Measurements from ENCODE around the gene ZBTB2. TPM values are rescaled to one million over a fixed set of nuclear protein-coding genes. Genes with fewer than 3 reads are reported as not detected.
"Not testable (repeated sequence)": the region's sequence is repeated elsewhere in the genome, so short reads cannot be mapped to it uniquely, and the experiment has no call there.

The ZBTB2 gene
- total and polyA plus RNA-seq, 5 donors from 2014 or later, result 18.0 to 31.9 (median 20.9) TPM

GRCh38 chr6:151352410-151353396, 38.7 kb downstream of the ZBTB2 start:
- Histone ChIP-seq H3K27ac (ENCODE audit: insufficient read depth, low read length, poor library complexity, severe bottlenecking) (no peak overlapping the region), H3K4me1 (ENCODE audit: control insufficient read depth, insufficient read depth, low read length, poor library complexity, severe bottlenecking) (no peaks in the 10 kb centered on the region), H3K36me3 (ENCODE audit: control insufficient read depth, insufficient read depth, low read length) (no peaks in the 10 kb centered on the region), H3K4me3 (ENCODE audit: low read depth, low read length) (no peak overlapping the region), H3K27me3 (ENCODE audit: control insufficient read depth, insufficient read depth, low read length) (no peaks in the 10 kb centered on the region), H3K9me3 (ENCODE audit: control insufficient read depth in 2 of 2, low read length in 2 of 2) (no peaks in the 10 kb centered on the region)
- ATAC-seq (ENCODE audit: low read depth in 2 of 2) (no peak), DNase-seq (no peak)
- Mint-ChIP-seq H3K4me1 (peaks cover 0 to 2% (median under 1%) of the 10 kb centered on the region in 4 donors), H3K27me3 (no peaks in the 10 kb centered on the region), H3K27ac (no peak overlapping the region), H3K4me3 (no peak overlapping the region), H3K9me3 (no peaks in the 10 kb centered on the region), H3K36me3 (peaks cover 9% of the 10 kb centered on the region)

GRCh38 chr6:151351731-151352130, 39.6 kb downstream of the ZBTB2 start:
- no peak overlapping the region for H3K27ac ChIP-seq (ENCODE audit: insufficient read depth, low read length, poor library complexity, severe bottlenecking)
- peaks cover 9% of the 10 kb centered on the region for H3K36me3 Mint-ChIP-seq
- no peaks in the 10 kb centered on the region for H3K9me3 ChIP-seq (ENCODE audit: control insufficient read depth in 2 of 2, low read length in 2 of 2)
- no peak for ATAC-seq (ENCODE audit: low read depth in 2 of 2)
- H3K4me1 ChIP-seq (ENCODE audit: control insufficient read depth, insufficient read depth, low read length, poor library complexity, severe bottlenecking), result no peaks in the 10 kb centered on the region
- H3K27me3 ChIP-seq (ENCODE audit: control insufficient read depth, insufficient read depth, low read length), result no peaks in the 10 kb centered on the region
- H3K4me3 ChIP-seq (ENCODE audit: low read depth, low read length), result no peak overlapping the region
- H3K27me3 Mint-ChIP-seq, result no peaks in the 10 kb centered on the region
- H3K9me3 Mint-ChIP-seq, result no peaks in the 10 kb centered on the region
- H3K27ac Mint-ChIP-seq, result no peak overlapping the region
- H3K4me1 Mint-ChIP-seq, result no peaks in the 10 kb centered on the region
- H3K4me3 Mint-ChIP-seq, result no peak overlapping the region
- no peak for DNase-seq
- no peaks in the 10 kb centered on the region for H3K36me3 ChIP-seq (ENCODE audit: control insufficient read depth, insufficient read depth, low read length)

- no peaks in the 10 kb centered on the region for H3K4me1 ChIP-seq (ENCODE audit: control insufficient read depth, insufficient read depth, low read length, poor library complexity, severe bottlenecking)
- Mint-ChIP-seq H3K36me3 (peaks cover 9% of the 10 kb centered on the region), H3K4me1 (no peaks in the 10 kb centered on the region), H3K4me3 (no peak overlapping the region), H3K9me3 (no peaks in the 10 kb centered on the region), H3K27me3 (peaks cover 2% of the 10 kb centered on the region), H3K27ac (no peak overlapping the region)
- DNase-seq (no peak), ATAC-seq (ENCODE audit: low read depth in 2 of 2) (no peak)
- H3K27me3 ChIP-seq (ENCODE audit: control insufficient read depth, insufficient read depth, low read length), result no peaks in the 10 kb centered on the region
- no peak overlapping the region for H3K27ac ChIP-seq (ENCODE audit: insufficient read depth, low read length, poor library complexity, severe bottlenecking)
- no peaks in the 10 kb centered on the region for H3K36me3 ChIP-seq (ENCODE audit: control insufficient read depth, insufficient read depth, low read length)
- no peaks in the 10 kb centered on the region for H3K9me3 ChIP-seq (ENCODE audit: control insufficient read depth in 2 of 2, low read length in 2 of 2)
- no peak overlapping the region for H3K4me3 ChIP-seq (ENCODE audit: low read depth, low read length)
Measured at GRCh38 chr6:151351146-151351700, 40.1 kb downstream of the ZBTB2 start.

- no peak overlapping the region for H3K4me3 Mint-ChIP-seq
- H3K4me1 Mint-ChIP-seq, result no peaks in the 10 kb centered on the region
- Histone ChIP-seq H3K9me3 (ENCODE audit: control insufficient read depth in 2 of 2, low read length in 2 of 2) (no peaks in the 10 kb centered on the region), H3K4me1 (ENCODE audit: control insufficient read depth, insufficient read depth, low read length, poor library complexity, severe bottlenecking) (no peaks in the 10 kb centered on the region), H3K27me3 (ENCODE audit: control insufficient read depth, insufficient read depth, low read length) (no peaks in the 10 kb centered on the region), H3K4me3 (ENCODE audit: low read depth, low read length) (no peak overlapping the region), H3K27ac (ENCODE audit: insufficient read depth, low read length, poor library complexity, severe bottlenecking) (no peak overlapping the region), H3K36me3 (ENCODE audit: control insufficient read depth, insufficient read depth, low read length) (no peaks in the 10 kb centered on the region)
- H3K9me3 Mint-ChIP-seq, result peaks cover 0 to 2% (median 0%) of the 10 kb centered on the region in 7 donors
- peaks cover 6% of the 10 kb centered on the region for H3K27me3 Mint-ChIP-seq
- peaks cover 9% of the 10 kb centered on the region for H3K36me3 Mint-ChIP-seq
- no peak for DNase-seq
- peak overlapping the region in 1 of 3 donors; percentile 52 for H3K27ac Mint-ChIP-seq
- no peak for ATAC-seq (ENCODE audit: low read depth in 2 of 2)
Measured at GRCh38 chr6:151350442-151351145, 40.8 kb downstream of the ZBTB2 start.

- peaks cover 0 to 2% (median 0%) of the 10 kb centered on the region in 7 donors for H3K9me3 Mint-ChIP-seq
- Histone ChIP-seq H3K27ac (ENCODE audit: insufficient read depth, low read length, poor library complexity, severe bottlenecking) (no peak overlapping the region), H3K9me3 (ENCODE audit: control insufficient read depth in 2 of 2, low read length in 2 of 2) (no peaks in the 10 kb centered on the region), H3K27me3 (ENCODE audit: control insufficient read depth, insufficient read depth, low read length) (no peaks in the 10 kb centered on the region), H3K36me3 (ENCODE audit: control insufficient read depth, insufficient read depth, low read length) (no peaks in the 10 kb centered on the region), H3K4me1 (ENCODE audit: control insufficient read depth, insufficient read depth, low read length, poor library complexity, severe bottlenecking) (no peaks in the 10 kb centered on the region), H3K4me3 (ENCODE audit: low read depth, low read length) (no peak overlapping the region)
- H3K4me3 Mint-ChIP-seq, result no peak overlapping the region
- peaks cover 6% of the 10 kb centered on the region for H3K27me3 Mint-ChIP-seq
- H3K4me1 Mint-ChIP-seq, result no peaks in the 10 kb centered on the region
- ATAC-seq (ENCODE audit: low read depth in 2 of 2) (no peak), DNase-seq (no peak)
- peaks cover 9% of the 10 kb centered on the region for H3K36me3 Mint-ChIP-seq
- H3K27ac Mint-ChIP-seq, result peak overlapping the region in 2 of 3 donors; percentile 52 to 62
Measured at GRCh38 chr6:151349651-151350270, 41.6 kb downstream of the ZBTB2 start.

- peak overlapping the region in 1 of 3 donors; percentile 33 for H3K27ac Mint-ChIP-seq
- ATAC-seq (ENCODE audit: low read depth in 2 of 2), result not testable (repeated sequence)
- peaks cover 17% of the 10 kb centered on the region for H3K27me3 Mint-ChIP-seq
Measured at GRCh38 chr6:151342750-151343149, 48.6 kb downstream of the ZBTB2 start.

GRCh38 chr6:151341476-151342195, 49.7 kb downstream of the ZBTB2 start:
- ATAC-seq (ENCODE audit: low read depth in 2 of 2) (no peak), DNase-seq (no peak)
- H3K27ac Mint-ChIP-seq, result no peak overlapping the region
- no peaks in the 10 kb centered on the region for H3K4me1 ChIP-seq (ENCODE audit: control insufficient read depth, insufficient read depth, low read length, poor library complexity, severe bottlenecking)
- H3K36me3 ChIP-seq (ENCODE audit: control insufficient read depth, insufficient read depth, low read length), result no peaks in the 10 kb centered on the region
- no peak overlapping the region for H3K27ac ChIP-seq (ENCODE audit: insufficient read depth, low read length, poor library complexity, severe bottlenecking)
- peaks cover 17% of the 10 kb centered on the region for H3K27me3 Mint-ChIP-seq
- no peak overlapping the region for H3K4me3 ChIP-seq (ENCODE audit: low read depth, low read length)
- H3K9me3 Mint-ChIP-seq, result peaks cover 0 to 2% (median 0%) of the 10 kb centered on the region in 7 donors
- H3K36me3 Mint-ChIP-seq, result no peaks in the 10 kb centered on the region
- peak overlapping the region in 1 of 4 donors; percentile 43 for H3K4me3 Mint-ChIP-seq
- no peaks in the 10 kb centered on the region for H3K4me1 Mint-ChIP-seq
- no peaks in the 10 kb centered on the region for H3K27me3 ChIP-seq (ENCODE audit: control insufficient read depth, insufficient read depth, low read length)
- no peaks in the 10 kb centered on the region for H3K9me3 ChIP-seq (ENCODE audit: control insufficient read depth in 2 of 2, low read length in 2 of 2)

More at GRCh38 chr6:151342750-151343149, 48.6 kb downstream of the ZBTB2 start:
- not testable (repeated sequence) for H3K36me3 Mint-ChIP-seq; H3K4me3 Mint-ChIP-seq; H3K36me3 ChIP-seq (ENCODE audit: control insufficient read depth, insufficient read depth, low read length); H3K4me1 ChIP-seq (ENCODE audit: control insufficient read depth, insufficient read depth, low read length, poor library complexity, severe bottlenecking); DNase-seq; H3K4me1 Mint-ChIP-seq; H3K9me3 Mint-ChIP-seq; H3K27me3 ChIP-seq (ENCODE audit: control insufficient read depth, insufficient read depth, low read length); H3K4me3 ChIP-seq (ENCODE audit: low read depth, low read length); H3K9me3 ChIP-seq (ENCODE audit: control insufficient read depth in 2 of 2, low read length in 2 of 2); H3K27ac ChIP-seq (ENCODE audit: insufficient read depth, low read length, poor library complexity, severe bottlenecking)
